Pancreas (tissue), 10 donors: ENCODE data around the gene OBSCN. TPM values are rescaled to one million over a fixed set of nuclear protein-coding genes. Genes with fewer than 3 reads are reported as not detected.

ENCODE experiments used
- ATAC-seq, 4 donors: fragments of 200-7000 bp; cut with Tn5 transposase; one replicate each; pipeline versions ENCODE4 v1.8.0 to v1.9.1; 2020; ENCODE audit warnings: mild to moderate bottlenecking in 4 of 4, moderate library complexity in 4 of 4
- DNase-seq, 6 donors: peaks; one replicate each; pipeline ENCODE4 v3.0.0-alpha.2; 2020
- FAIRE-seq: peaks from 2 replicates; lab custom pipeline; 2012; peaks lifted over from hg19 to GRCh38; lab: Jason Lieb, UNC
- H3K27ac ChIP-seq, 4 donors: fragments of 200-600 bp; sonication (generic); 1 replicate in 3 of 4; 2 replicates in 1 of 4; pipeline versions ENCODE4 v1.5.0 to v1.8.0; 2020
- H3K27me3 ChIP-seq, 4 donors: fragments of 200-600 bp; one replicate each; pipeline ENCODE4 v1.8.0; 2021
- H3K36me3 ChIP-seq, 3 donors: fragments of 200-600 bp; sonication (generic) in 1 of 3; one replicate each; pipeline versions ENCODE4 v1.5.0 to v1.8.0; 2020 to 2021
- H3K4me1 ChIP-seq, 3 donors: fragments of 200-600 bp; one replicate each; pipeline ENCODE4 v1.8.0; 2021
- H3K4me3 ChIP-seq, 4 donors: fragments of 200-600 bp; sonication (generic) in 2 of 4; one replicate each; pipeline versions ENCODE4 v1.5.0 to v1.8.0; 2020 to 2021
- H3K9me3 ChIP-seq, 4 donors: fragments of 200-600 bp; one replicate each; pipeline ENCODE4 v1.8.0; 2021
- WGBS, 2 donors: extraction: QIAGEN DNeasy Blood & Tissue Kit; methylation state at CpG; one replicate each; pipeline ENCODE4 v1.1.7; 2013; 5-methylcytosine and 5-hydroxymethylcytosine counted together
- intact Hi-C, 3 donors: fragments of 100-400 bp; cut with DNase I; formaldehyde crosslinking; loops; one replicate each; pipeline versions ENCODE4 v1.11.1 to v1.14.2; 2022
- polyA plus RNA-seq, 2 donors: library from polyadenylated mRNA; stranded (reverse); fragments of 200-250 nt; gene quantifications; one replicate each; pipeline ENCODE4 v1.2.3, GENCODE V29; 2013
- total RNA-seq, 6 donors: library from RNA; stranded (reverse); fragmentation: NEBNext Ultra II Directional in 4 of 6; extraction: Animal tissue kit (Norgen Biotek cat#: 25700) in 4 of 6; gene quantifications; one replicate each; pipeline versions ENCODE4 v1.2.1 to v1.2.4, GENCODE V29; 2021 to 2023
- TF ChIP-seq, protein P1 (sequence below), 4 donors: fragments of 200-600 bp; sonication (generic) in 3 of 4; IDR thresholded peaks; one replicate each; pipeline versions ENCODE4 v1.5.0 to v1.8.0; 2021; ENCODE audit warnings: antibody characterized with exemption in 4 of 4
- donor health status: healthy with polysubstance abuse.
- donor health status: DM: no; HTN: no; CAD: no; lungs with moderate emphysema.
- donor health status: DM: no; HTN: no; CAD: no.
- donor health status: control.
- donor health status: control.
- donor health status: Bipolar disorder and iron deficiency.
- donor health status: DM: yes; HTN: yes; CAD: no.
- donor health status: DM: no; HTN: no; CAD: no.
- donor health status: DM: no; HTN: no; CAD: no.
- donor health status: DM: yes; HTN: yes; CAD: no.

Gene OBSCN
- total and polyA plus RNA-seq, 8 donors, result 7.9 to 61.4 (median 11.3) TPM

DNA sequence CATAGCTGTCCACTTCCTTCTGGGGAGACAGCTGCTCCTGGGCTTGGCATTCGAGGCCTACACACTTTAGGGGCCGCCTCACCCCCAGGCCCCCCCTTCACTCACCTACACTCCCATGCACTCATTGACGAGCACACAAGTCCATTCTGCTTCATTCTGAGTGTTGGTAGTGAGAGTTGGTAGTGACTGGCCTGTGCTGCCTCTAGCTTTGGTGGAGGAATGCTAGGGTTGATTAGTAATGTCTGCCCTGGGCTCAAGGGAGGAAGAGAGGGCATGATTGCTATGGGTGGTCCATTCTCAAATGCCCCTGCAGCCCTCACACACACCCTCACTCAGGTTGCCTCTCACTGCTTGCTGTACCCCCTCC, 168.4 kb downstream of the OBSCN start:
- DNase-seq (no peak), ATAC-seq (no peak), FAIRE-seq (no peak)
- Histone ChIP-seq H3K27me3 (no peaks in the 10 kb centered on the region), H3K4me1 (peaks cover 0 to 5% (median 4%) of the 10 kb centered on the region in 3 donors), H3K27ac (no peak overlapping the region), H3K36me3 (no peaks in the 10 kb centered on the region), H3K9me3 (no peaks in the 10 kb centered on the region), H3K4me3 (no peak overlapping the region)
- WGBS, 2 donors, result 83 to 89% methylated on average over 3 of the region's 3 CpGs
- intact Hi-C loops, result no loop called here
- TF ChIP-seq, protein P1, sequence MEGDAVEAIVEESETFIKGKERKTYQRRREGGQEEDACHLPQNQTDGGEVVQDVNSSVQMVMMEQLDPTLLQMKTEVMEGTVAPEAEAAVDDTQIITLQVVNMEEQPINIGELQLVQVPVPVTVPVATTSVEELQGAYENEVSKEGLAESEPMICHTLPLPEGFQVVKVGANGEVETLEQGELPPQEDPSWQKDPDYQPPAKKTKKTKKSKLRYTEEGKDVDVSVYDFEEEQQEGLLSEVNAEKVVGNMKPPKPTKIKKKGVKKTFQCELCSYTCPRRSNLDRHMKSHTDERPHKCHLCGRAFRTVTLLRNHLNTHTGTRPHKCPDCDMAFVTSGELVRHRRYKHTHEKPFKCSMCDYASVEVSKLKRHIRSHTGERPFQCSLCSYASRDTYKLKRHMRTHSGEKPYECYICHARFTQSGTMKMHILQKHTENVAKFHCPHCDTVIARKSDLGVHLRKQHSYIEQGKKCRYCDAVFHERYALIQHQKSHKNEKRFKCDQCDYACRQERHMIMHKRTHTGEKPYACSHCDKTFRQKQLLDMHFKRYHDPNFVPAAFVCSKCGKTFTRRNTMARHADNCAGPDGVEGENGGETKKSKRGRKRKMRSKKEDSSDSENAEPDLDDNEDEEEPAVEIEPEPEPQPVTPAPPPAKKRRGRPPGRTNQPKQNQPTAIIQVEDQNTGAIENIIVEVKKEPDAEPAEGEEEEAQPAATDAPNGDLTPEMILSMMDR (IDR thresholded peaks at IDR 0.05), result no peak

DNA sequence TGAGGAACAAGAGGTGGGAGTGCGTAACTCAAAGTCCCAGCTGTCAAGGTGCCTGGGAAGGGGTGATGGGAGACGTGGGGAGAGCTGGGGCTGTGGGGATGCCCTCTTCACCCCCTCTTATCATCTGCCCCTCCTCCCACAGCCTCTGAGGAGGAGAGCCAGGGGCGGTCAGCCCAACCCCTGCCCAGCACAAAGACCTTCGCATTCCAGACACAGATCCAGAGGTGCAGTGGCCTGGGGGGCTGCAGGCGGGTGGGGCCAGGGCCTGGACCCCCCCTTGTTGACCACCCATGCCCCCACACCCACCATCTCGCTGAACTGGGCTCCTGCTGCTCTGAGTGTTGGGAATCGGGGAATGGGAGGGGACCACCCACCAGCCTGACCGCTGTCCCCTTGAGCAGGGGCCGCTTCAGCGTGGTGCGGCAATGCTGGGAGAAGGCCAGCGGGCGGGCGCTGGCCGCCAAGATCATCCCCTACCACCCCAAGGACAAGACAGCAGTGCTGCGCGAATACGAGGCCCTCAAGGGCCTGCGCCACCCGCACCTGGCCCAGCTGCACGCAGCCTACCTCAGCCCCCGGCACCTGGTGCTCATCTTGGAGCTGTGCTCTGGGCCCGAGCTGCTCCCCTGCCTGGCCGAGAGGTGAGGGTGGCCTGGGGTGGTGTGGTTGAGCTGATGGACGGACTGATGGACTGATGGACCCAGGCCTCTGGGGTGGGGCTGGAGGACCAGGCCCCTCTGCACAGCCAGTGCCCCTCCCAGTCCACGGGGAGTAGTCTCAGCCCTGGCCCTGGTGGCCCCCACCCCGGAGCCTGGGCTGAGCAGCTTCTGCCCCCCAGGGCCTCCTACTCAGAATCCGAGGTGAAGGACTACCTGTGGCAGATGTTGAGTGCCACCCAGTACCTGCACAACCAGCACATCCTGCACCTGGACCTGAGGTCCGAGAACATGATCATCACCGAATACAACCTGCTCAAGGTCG, 169.1 kb downstream of the OBSCN start:
- Histone ChIP-seq H3K9me3 (no peaks in the 10 kb centered on the region), H3K4me1 (peaks cover 0 to 5% (median 4%) of the 10 kb centered on the region in 3 donors), H3K27ac (no peak overlapping the region), H3K36me3 (no peaks in the 10 kb centered on the region), H3K27me3 (no peaks in the 10 kb centered on the region), H3K4me3 (no peak overlapping the region)
- WGBS, 2 donors, result 91% methylated on average over 30 to 31 of the region's 31 CpGs
- FAIRE-seq, result no peak
- intact Hi-C loops, result no loop called here
- DNase-seq, result peak in 3 of 6 donors; percentile 17 to 72 (median 52)
- no peak for ATAC-seq
- TF ChIP-seq, protein P1 (IDR thresholded peaks at IDR 0.05), result no peak

DNA sequence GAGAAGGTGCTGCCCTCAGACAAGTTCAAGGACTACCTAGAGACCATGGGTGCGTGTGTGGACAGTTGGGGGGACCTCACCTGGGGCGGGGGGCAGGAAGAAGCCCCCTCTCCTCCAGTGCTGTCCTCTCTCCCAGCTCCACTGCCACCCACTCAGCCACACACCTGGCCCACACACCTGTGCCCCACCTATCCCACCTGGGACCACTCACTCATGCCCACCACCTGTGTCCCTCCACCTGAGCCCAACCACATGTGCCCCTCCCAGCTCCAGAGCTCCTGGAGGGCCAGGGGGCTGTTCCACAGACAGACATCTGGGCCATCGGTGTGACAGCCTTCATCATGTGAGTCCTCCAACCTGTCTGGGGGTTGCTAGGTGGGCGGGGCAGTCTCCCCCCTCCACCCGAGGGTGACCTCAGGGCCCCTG, 169.8 kb downstream of the OBSCN start:
- Histone ChIP-seq H3K9me3 (no peaks in the 10 kb centered on the region), H3K4me3 (peak overlapping the region in 2 of 4 donors; percentile 48 to 68), H3K4me1 (peaks cover 0 to 5% (median 4%) of the 10 kb centered on the region in 3 donors), H3K27ac (no peak overlapping the region), H3K36me3 (no peaks in the 10 kb centered on the region), H3K27me3 (no peaks in the 10 kb centered on the region)
- TF ChIP-seq, protein P1 (IDR thresholded peaks at IDR 0.05), result no peak
- ATAC-seq (no peak), FAIRE-seq (no peak), DNase-seq (peak in 1 of 6 donors; percentile 46)
- intact Hi-C loops, result no loop called here
- 66 to 67% methylated on average over 5 of the region's 5 CpGs for WGBS, 2 donors

DNA sequence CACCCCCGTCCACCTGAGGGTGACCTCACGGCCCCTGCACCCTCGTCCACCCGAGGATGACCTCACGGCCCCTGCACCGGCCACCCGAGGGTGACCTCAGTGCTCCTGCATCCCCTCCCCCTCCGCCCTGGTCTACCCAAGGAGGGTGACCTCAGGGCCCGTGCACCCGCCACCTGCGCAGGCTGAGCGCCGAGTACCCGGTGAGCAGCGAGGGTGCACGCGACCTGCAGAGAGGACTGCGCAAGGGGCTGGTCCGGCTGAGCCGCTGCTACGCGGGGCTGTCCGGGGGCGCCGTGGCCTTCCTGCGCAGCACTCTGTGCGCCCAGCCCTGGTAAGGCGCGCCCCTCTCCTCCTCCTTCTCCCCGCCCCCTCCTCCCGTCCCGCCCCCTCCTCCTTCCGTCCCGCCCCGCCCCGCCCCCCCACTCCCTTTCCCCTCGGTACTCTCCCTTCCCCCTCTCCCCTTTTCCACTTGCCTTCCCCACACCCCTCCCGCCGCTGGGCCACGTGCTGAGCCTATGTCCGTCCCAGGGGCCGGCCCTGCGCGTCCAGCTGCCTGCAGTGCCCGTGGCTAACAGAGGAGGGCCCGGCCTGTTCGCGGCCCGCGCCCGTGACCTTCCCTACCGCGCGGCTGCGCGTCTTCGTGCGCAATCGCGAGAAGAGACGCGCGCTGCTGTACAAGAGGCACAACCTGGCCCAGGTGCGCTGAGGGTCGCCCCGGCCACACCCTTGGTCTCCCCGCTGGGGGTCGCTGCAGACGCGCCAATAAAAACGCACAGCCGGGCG, 170.4 kb downstream of the OBSCN start:
- ATAC-seq (peak; percentile 79 to 85 (median 82)), FAIRE-seq (no peak), DNase-seq (peak; percentile 68 to 90 (median 76))
- WGBS, 2 donors, result 6% methylated on average over 51 to 71 of the region's 73 CpGs
- peak overlapping the region; percentile 30 to 68 (median 42) for H3K4me3 ChIP-seq
- peaks cover 0 to 5% (median 4%) of the 10 kb centered on the region in 3 donors for H3K4me1 ChIP-seq
- TF ChIP-seq, protein P1 (IDR thresholded peaks at IDR 0.05), result peak in 3 of 4 donors; percentile 41 to 62 (median 48)
- no peaks in the 10 kb centered on the region for H3K36me3 ChIP-seq
- no peak overlapping the region for H3K27ac ChIP-seq
- no peaks in the 10 kb centered on the region for H3K9me3 ChIP-seq
- H3K27me3 ChIP-seq, result no peaks in the 10 kb centered on the region
- intact Hi-C loops, result no loop called here
